Lower leg skin (tissue), 4 donors: Measurements from ENCODE around the gene TNIK. TPM values are rescaled to one million over a fixed set of nuclear protein-coding genes. Genes with fewer than 3 reads are reported as not detected.

Experiments
- DNase-seq, 2 donors: peaks; one replicate each; pipeline ENCODE4 v3.0.0-alpha.2; 2019; ENCODE audit warnings: low spot score in 2 of 2
- H3K4me3 ChIP-seq: fragments of 200-600 bp; sonication (generic); 2 replicates; pipeline ENCODE4 v1.5.1; 2017; ENCODE audit warnings: mild to moderate bottlenecking, low read depth; ENCODE audit not compliant: poor library complexity, severe bottlenecking
- POLR2A ChIP-seq, 2 donors: fragments of 450-650 bp; IDR thresholded peaks; one replicate each; pipeline ENCODE4 v1.6.1; 2016 to 2017; ENCODE audit warnings: antibody characterized with exemption in 2 of 2, mild to moderate bottlenecking in 1 of 2, moderate library complexity in 1 of 2
- WGBS, 2 donors: methylation state at CpG; one replicate each; pipeline ENCODE4 v1.1.5; 2018; 5-methylcytosine and 5-hydroxymethylcytosine counted together
- intact Hi-C: fragments of 100-400 bp; cut with DNase I; formaldehyde crosslinking; loops from one replicate; pipeline ENCODE4 v1.15.0; 2023; ENCODE audit warnings: low total_unique reads
- total RNA-seq, 4 donors: library from RNA; depleted of rRNA; stranded (reverse); fragments of >200 nt; gene quantifications; one replicate each; pipeline ENCODE4 v1.1.0, GENCODE V29; 2016
- TF ChIP-seq, protein P1 (sequence below), 3 donors: fragments of 450-650 bp; IDR thresholded peaks; one replicate each; pipeline ENCODE4 v1.5.1; 2016; ENCODE audit warnings: antibody characterized with exemption in 3 of 3, mild to moderate bottlenecking in 3 of 3, moderate library complexity in 2 of 3

Gene TNIK
- total RNA-seq, 4 donors from 2014 or later: 0.72 to 4.7 (median 2.4) TPM

DNA sequence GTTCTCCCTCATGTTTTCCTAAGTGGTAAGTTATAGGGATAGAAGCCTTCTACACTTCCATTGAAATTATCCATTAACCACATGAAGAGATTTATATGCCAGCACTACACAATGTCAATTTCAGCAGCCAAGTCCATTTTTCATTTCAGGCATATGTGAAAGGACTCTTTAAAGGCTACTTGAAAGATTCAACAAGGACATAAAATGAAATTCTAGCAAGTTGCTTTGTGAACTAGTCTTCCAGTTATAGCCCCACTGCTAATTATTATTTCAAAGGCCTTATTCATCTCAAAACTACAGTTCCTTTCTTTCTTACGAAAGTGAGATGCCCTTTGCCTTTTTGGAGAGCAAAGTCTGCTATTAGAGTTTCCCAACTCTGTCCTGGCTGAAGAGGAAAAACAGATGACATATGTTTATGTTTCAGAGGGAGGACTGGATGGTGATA is 367.7 kb downstream of the TNIK start:
- intact Hi-C loops: no loop called here
- H3K4me3 ChIP-seq: no peak overlapping the region
- DNase-seq: no peak
- WGBS, 2 donors: 82 to 89% methylated on average over 1 of the region's 1 CpG
- TF ChIP-seq POLR2A (IDR thresholded peaks at IDR 0.05): no peak
- TF ChIP-seq, protein P1, sequence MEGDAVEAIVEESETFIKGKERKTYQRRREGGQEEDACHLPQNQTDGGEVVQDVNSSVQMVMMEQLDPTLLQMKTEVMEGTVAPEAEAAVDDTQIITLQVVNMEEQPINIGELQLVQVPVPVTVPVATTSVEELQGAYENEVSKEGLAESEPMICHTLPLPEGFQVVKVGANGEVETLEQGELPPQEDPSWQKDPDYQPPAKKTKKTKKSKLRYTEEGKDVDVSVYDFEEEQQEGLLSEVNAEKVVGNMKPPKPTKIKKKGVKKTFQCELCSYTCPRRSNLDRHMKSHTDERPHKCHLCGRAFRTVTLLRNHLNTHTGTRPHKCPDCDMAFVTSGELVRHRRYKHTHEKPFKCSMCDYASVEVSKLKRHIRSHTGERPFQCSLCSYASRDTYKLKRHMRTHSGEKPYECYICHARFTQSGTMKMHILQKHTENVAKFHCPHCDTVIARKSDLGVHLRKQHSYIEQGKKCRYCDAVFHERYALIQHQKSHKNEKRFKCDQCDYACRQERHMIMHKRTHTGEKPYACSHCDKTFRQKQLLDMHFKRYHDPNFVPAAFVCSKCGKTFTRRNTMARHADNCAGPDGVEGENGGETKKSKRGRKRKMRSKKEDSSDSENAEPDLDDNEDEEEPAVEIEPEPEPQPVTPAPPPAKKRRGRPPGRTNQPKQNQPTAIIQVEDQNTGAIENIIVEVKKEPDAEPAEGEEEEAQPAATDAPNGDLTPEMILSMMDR (IDR thresholded peaks at IDR 0.05): no peak

DNA sequence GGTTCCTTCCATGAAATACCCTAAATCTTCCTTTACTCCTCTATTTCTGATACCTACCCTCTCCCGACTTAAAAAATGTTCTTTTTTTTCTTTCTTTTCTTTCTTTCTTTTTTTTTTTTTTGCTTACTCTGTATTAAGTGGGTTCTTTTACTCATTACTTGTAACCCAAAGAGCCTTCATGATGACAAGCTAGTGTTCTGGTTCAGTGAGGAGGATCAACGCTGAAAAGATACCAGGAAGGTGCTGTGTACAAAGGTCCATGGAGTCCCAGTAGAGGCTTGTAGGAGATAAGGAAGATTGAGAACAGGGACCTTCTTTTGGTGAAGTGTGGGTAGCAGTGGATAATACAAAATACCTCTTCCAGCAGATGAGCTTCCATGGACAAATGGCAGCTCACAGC is 369.9 kb downstream of the TNIK start:
- no peak overlapping the region for H3K4me3 ChIP-seq
- DNase-seq: no peak
- 95 to 99% methylated on average over 2 of the region's 2 CpGs for WGBS, 2 donors
- TF ChIP-seq POLR2A (IDR thresholded peaks at IDR 0.05): no peak
- TF ChIP-seq, protein P1 (IDR thresholded peaks at IDR 0.05): no peak
- intact Hi-C loops: no loop called here

GRCh38 chr3:171088964-171089754 is 371.0 kb downstream of the TNIK start:
- WGBS, 2 donors: 45 to 51% methylated on average over 2 of the region's 2 CpGs
- no peak for DNase-seq
- no peak for TF ChIP-seq POLR2A (IDR thresholded peaks at IDR 0.05)
- TF ChIP-seq, protein P1 (IDR thresholded peaks at IDR 0.05): no peak
- H3K4me3 ChIP-seq: no peak overlapping the region
- intact Hi-C loops: no loop called here

DNA sequence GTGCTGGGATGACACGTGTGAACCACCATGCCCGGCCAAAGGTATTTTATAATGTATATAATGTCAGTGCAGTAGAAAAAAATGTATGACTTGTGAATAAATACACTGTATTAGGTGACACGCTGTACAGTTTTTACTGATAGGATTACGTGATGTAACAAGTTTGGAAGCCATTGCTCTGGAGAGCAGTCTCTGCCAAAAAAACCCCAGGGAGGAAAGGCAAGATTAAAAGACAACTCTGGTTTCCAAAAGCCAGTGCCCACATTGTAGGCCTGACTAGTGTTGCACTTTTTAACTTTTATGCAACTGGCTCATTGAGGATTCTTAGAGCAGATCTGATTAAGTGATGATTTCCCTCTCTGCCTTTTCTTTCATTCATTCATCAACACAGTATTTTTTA is 371.7 kb downstream of the TNIK start:
- 58 to 59% methylated on average over 4 of the region's 4 CpGs for WGBS, 2 donors

GRCh38 chr3:171086914-171087313 is 373.3 kb downstream of the TNIK start:
- no peak for TF ChIP-seq POLR2A (IDR thresholded peaks at IDR 0.05)
- intact Hi-C loops: no loop called here
- no peak for DNase-seq
- WGBS, 2 donors: 100% methylated on average over 1 of the region's 1 CpG
- H3K4me3 ChIP-seq: no peak overlapping the region

More for the DNA sequence above, 371.7 kb downstream of the TNIK start:
- no peak overlapping the region for H3K4me3 ChIP-seq
- DNase-seq: no peak
- TF ChIP-seq, protein P1 (IDR thresholded peaks at IDR 0.05): no peak
- TF ChIP-seq POLR2A (IDR thresholded peaks at IDR 0.05): no peak
- intact Hi-C loops: no loop called here

DNA sequence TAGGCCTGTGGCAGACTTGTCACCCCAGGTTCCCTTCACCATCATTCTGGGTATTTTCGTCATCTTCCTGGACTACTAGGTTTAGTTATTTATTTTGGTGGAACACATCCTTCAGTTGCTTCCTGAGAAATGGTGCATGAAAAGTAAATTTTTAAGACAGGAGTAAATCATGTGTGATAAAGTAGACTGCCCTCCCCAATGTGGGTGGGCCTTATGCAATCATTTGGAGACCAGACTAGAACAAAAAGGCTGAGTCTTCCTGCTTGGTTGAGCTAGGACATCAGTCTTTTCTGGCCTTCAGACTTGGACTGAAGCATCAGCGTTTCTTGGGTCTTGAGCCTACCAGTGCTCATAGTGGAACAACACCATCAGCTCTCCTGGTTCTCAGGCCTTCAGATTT is 382.9 kb downstream of the TNIK start:
- DNase-seq: no peak
- TF ChIP-seq, protein P1 (IDR thresholded peaks at IDR 0.05): no peak
- TF ChIP-seq POLR2A (IDR thresholded peaks at IDR 0.05): no peak
- 86 to 94% methylated on average over 2 of the region's 2 CpGs for WGBS, 2 donors
- intact Hi-C loops: no loop called here
- H3K4me3 ChIP-seq: no peak overlapping the region
